HFFc6 (cell line): ENCODE data around the gene COMMD1. TPM values are rescaled to one million over a fixed set of nuclear protein-coding genes. Genes with fewer than 3 reads are reported as not detected.
A peak's percentile ranks its signal among the peaks of the same experiment; 100 is the strongest.

ENCODE experiments used
- DNase-seq: peaks from one replicate; pipeline ENCODE4 v3.0.0-alpha.2; 2018
- H3K27ac Mint-ChIP-seq: 2 replicates; pipeline ENCODE4 v1.8.0; 2020; ENCODE audit warnings: mild to moderate bottlenecking, mixed read lengths
- H3K27me3 Mint-ChIP-seq: 2 replicates; pipeline ENCODE4 v1.8.0; 2021; ENCODE audit warnings: mild to moderate bottlenecking, moderate library complexity, mixed read lengths; ENCODE audit not compliant: insufficient read depth
- H3K36me3 Mint-ChIP-seq: 2 replicates; pipeline ENCODE4 v1.8.0; 2021; ENCODE audit warnings: low read depth, mixed read lengths
- H3K4me1 Mint-ChIP-seq: 2 replicates; pipeline ENCODE4 v1.8.0; 2020; ENCODE audit warnings: low read depth, mixed read lengths
- H3K4me3 Mint-ChIP-seq: 2 replicates; pipeline ENCODE4 v1.8.0; 2020; ENCODE audit warnings: mild to moderate bottlenecking, moderate library complexity, mixed read lengths
- H3K9me3 Mint-ChIP-seq: 2 replicates; pipeline ENCODE4 v1.8.0; 2020; ENCODE audit warnings: mild to moderate bottlenecking, mixed read lengths
- total RNA-seq, 6 experiments: library from RNA; stranded (reverse); fragmentation: NEBNext Ultra II Directional; extraction: Animal tissue kit (Norgen Biotek cat#: 25700); gene quantifications; 2 replicates in 1 of 6; 3 replicates in 5 of 6; pipeline ENCODE4 v1.2.3, GENCODE V29; 2021
- TF ChIP-seq, protein P1 (sequence below): fragments of 200-600 bp; sonication (generic); IDR thresholded peaks from 2 replicates; pipeline ENCODE4 v1.5.0; 2021; ENCODE audit warnings: antibody characterized with exemption, mild to moderate bottlenecking

COMMD1 gene
- total RNA-seq, 6 experiments from 2014 or later: 41.1 to 53.6 (median 48.3) TPM

DNA sequence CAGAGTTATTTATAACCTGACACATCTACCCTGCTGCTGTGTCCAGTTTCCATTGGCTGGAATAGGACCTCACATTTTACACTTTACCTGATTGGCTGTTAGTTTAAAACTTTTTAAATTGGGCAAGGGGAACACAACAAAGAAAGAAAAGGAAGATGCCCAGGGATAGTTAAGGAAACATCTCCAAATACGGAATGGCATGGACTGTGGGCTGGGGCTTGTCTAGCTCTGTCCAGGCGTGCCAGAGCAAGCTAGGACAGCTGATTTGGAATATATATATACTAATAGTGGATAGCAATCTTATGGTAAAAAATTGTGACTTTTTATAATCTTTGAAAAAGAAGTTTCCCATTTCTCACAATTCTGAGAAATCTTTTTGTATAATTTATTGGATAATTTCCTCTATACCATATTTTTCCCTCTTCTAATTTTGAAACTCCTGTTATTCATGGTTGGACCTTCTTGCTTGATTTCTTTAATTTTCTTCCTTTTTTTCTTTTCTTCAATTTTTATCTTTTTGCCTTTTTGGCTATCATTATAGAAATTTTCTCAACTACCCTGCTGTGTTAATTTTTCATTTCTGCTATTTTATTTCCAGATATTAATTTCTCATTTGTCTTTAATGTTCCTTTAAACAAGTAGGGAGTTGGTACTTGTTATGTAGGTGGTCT is 55.9 kb downstream of the COMMD1 start:
- Mint-ChIP-seq H3K4me3 (no peak overlapping the region), H3K36me3 (peaks cover 8% of the 10 kb centered on the region; the same call in 1 of the 2 replicates), H3K27me3 (no peaks in the 10 kb centered on the region; the same call in 1 of the 2 replicates), H3K9me3 (no peaks in the 10 kb centered on the region), H3K4me1 (peaks cover 8% of the 10 kb centered on the region), H3K27ac (no peak overlapping the region)
- TF ChIP-seq, protein P1, sequence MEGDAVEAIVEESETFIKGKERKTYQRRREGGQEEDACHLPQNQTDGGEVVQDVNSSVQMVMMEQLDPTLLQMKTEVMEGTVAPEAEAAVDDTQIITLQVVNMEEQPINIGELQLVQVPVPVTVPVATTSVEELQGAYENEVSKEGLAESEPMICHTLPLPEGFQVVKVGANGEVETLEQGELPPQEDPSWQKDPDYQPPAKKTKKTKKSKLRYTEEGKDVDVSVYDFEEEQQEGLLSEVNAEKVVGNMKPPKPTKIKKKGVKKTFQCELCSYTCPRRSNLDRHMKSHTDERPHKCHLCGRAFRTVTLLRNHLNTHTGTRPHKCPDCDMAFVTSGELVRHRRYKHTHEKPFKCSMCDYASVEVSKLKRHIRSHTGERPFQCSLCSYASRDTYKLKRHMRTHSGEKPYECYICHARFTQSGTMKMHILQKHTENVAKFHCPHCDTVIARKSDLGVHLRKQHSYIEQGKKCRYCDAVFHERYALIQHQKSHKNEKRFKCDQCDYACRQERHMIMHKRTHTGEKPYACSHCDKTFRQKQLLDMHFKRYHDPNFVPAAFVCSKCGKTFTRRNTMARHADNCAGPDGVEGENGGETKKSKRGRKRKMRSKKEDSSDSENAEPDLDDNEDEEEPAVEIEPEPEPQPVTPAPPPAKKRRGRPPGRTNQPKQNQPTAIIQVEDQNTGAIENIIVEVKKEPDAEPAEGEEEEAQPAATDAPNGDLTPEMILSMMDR: no peak
- DNase-seq: no peak

DNA sequence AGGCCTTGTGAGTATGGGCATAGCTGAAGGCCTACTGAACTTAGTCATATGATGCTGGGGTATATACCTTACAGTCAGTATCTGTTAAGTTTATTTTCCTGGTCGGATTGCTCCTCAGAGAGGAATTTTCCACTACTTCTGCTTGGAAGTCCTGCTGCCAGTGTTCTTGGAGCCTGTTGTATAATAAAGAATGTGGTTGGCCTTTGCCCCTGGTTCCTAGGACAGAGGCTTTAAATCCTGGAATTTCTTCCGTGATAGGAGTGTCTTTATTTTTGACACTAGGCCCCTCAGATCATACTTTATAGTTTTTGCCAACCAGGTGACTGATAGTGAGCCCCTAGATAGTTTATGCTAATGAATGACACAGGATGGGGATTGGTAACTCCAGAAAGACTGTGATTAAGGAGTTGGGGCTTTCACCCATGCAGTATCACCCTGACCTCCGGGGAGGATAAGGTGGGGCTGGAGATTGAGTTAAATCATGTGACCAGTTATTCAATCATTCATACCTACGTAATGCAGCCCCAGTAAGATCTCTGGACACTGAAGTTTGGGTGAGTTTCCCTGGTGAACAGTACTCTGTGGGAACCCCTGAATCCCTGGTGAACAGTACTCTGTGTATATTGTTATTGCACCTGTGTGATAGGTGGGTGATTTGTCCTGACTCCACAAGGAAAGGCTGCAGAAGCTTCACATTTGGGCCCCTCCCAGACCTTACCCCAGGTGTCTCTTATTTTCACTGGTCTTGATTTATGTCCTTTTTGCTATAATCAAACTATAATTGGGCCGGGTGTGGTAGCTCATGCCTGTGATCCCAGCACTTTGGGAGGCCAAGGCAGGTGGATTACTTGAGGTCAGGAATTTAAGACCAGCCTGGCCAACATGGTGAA is 56.9 kb downstream of the COMMD1 start:
- H3K27ac Mint-ChIP-seq: no peak overlapping the region
- peaks cover 8% of the 10 kb centered on the region; the same call in 1 of the 2 replicates for H3K36me3 Mint-ChIP-seq

DNA sequence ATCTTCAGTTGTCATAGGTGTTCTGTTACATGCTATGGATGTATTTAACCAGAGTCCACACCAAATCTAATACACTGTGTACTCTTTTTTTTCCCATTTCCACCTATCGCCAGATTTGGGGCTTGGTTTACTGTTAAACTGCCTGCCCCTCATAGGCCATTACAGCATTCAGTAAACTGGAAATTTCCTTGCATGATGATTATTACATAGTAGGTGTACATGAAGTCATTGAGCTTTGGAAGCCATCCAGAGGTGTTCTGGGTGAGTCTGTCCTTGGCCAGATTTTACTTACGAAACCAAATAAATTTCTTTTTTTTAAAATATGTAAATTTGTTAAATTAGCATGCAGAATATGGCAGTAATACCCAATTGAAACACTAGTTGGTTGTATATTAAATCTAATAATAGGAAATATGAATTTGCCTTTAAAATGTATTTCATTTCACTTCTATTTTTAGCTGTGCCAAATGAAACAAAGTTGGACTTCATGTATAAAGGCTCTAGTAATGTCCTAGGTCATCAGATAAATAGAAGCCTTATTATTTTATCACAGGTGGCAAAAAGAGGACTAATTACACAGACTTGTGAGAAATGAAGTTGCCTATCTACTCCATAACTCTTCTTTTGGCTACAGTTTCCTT is 60.7 kb downstream of the COMMD1 start:
- no peak for DNase-seq
- TF ChIP-seq, protein P1: peak; percentile 54
- Mint-ChIP-seq H3K36me3 (no peaks in the 10 kb centered on the region), H3K9me3 (no peaks in the 10 kb centered on the region), H3K27me3 (no peaks in the 10 kb centered on the region; the same call in 1 of the 2 replicates), H3K4me1 (peaks cover 17% of the 10 kb centered on the region), H3K27ac (no peak overlapping the region), H3K4me3 (no peak overlapping the region)

More for the DNA sequence above, 56.9 kb downstream of the COMMD1 start:
- H3K4me1 Mint-ChIP-seq: peaks cover 13% of the 10 kb centered on the region
- H3K27me3 Mint-ChIP-seq: no peaks in the 10 kb centered on the region; the same call in 1 of the 2 replicates
- H3K9me3 Mint-ChIP-seq: no peaks in the 10 kb centered on the region
- DNase-seq: no peak
- TF ChIP-seq, protein P1: no peak
- no peak overlapping the region for H3K4me3 Mint-ChIP-seq

DNA sequence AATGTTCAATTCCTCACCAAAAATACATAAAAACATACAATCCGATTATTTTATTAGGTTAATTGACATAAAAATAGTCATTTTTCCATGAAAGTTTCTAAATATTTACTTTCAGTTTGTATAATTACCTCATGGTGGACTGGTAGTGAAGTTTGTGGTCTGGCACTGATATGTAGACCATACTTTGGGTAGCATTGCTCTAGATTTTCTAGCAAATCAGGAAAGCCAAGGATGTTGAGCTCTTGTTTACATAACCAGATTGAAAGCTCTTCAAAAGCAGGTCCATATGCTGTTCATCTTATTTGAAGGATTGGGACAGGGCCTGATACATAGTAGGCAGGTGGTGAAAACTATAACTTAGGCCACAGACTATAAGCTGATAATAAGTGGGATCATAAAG is 61.8 kb downstream of the COMMD1 start:
- Mint-ChIP-seq H3K9me3 (no peaks in the 10 kb centered on the region), H3K36me3 (no peaks in the 10 kb centered on the region), H3K4me1 (peaks cover 14% of the 10 kb centered on the region), H3K27ac (no peak overlapping the region), H3K4me3 (no peak overlapping the region), H3K27me3 (no peaks in the 10 kb centered on the region; the same call in 1 of the 2 replicates)
- TF ChIP-seq, protein P1: no peak
- no peak for DNase-seq

DNA sequence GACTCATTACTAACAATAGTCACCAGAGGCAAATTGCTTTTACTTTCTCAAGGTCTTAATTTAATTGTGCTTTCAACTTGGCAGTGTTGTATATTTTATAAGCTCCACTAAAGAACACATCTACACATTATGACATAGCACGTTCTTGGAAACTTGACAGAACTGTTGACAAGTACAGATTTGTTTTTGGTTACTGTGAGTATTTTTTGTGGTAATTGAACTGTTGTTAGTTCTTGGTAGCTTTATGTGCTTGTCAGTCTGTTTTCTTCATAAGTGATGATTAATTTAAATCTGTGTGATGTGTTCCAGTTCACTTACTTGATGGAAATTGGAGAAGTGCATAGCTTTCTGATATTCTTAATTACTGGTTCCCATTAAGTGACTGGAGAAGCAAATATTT is 63.9 kb downstream of the COMMD1 start:
- DNase-seq: no peak
- Mint-ChIP-seq H3K4me1 (peaks cover 13% of the 10 kb centered on the region), H3K27ac (no peak overlapping the region), H3K27me3 (no peaks in the 10 kb centered on the region), H3K9me3 (no peaks in the 10 kb centered on the region), H3K36me3 (no peaks in the 10 kb centered on the region), H3K4me3 (no peak overlapping the region)
- TF ChIP-seq, protein P1: no peak
